ENCODE data around the gene LRRC28. TPM values are rescaled to one million over a fixed set of nuclear protein-coding genes. Genes with fewer than 3 reads are reported as not detected.

Gene LRRC28
- polyA plus RNA-seq, 5 donors: 21.5 to 34.8 (median 23.8) TPM

DNA sequence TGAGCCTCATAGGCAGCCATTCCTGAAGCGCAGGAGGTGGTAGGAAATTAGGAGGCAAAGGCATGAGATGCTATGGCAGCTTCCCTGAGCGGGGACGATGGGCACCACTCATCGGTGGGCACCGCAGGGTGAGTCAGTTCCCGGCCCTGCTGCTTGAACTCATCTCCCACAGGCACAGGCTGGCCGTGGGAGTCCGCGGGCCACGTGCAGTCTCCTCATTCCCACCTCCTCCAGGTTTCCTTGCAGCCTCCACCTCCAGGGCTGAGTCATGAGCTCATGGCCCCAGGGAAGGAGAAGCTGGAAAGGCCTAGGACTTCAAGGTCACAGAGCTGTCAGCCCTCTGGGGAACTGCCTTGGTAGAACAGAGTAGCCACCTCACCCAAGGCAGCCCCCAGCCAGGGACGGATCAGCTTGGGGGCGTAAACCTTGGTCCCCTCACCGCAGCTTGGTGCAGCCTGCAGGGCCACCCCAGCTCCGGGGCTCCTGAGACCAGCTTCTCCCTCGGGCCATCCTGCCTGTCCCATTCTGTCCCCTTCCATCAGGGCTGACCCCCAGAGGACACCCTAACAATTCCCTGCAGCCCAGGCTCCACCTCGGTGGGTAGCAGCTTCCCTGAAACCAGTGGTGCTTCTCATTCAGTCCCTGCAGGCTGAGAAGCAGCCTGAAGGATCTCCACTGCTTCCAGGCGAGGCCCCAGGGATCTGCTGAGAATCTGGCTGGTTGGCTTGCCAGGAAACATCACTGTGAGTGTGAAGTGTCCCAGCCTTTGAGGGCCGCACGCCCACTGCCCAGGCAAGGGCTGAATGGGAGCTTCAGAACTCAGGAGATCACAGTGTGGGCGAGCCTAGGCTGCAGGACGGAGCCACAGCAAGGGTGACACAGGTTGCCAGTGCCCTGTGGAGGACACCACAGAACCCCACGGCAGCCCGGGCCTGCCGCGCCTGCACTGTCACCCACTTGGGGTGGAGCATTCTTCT, 163.8 kb downstream of the LRRC28 start:
- DNase-seq: no peak

DNA sequence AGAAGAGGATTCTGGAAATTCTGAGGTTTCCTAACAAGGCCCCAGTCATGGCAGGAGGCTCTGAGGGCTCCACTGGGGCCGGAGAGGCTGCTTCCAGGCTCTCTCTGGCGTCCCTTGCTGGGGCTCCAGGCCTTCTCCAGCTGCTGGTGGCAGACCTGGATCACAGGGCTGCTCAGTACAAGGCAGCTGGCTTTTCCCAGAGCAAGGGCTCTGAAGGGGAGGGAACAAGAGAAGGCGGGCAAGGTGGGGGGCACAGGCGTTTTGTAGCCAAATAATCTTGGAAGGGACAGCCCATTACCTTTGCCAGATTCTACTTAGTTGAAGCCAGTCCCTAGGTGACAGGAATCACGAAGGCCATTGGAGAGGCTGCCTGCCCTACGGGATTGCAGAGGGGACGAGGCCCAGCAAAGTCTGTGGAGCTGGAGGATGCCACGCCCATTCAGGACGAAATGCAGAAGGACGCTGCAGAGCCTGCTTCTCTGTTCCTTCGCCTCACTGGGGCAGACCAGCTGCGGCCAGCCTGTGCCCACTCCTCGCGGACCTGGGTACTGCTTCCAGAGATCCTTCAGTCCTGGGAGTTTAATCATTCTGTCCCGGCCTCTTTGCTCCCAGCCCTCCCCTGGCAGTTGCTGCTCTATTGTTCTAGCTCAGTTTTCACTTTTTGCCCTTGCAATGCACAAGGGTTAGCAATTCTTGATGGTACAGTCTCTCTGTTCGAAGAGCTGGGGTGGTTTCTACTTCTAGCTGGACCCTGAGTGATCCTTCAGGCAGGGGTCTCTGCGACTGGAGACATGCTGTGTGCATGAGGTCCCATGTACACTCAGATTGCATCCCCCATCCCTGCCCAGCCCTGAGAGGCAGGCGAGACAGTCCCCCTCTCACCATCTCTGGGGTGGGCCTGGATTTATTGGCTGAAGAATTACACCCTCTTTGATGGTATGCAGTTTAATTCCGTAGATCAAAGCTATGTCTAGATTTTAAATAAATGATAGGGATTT, 165.2 kb downstream of the LRRC28 start:
- DNase-seq: no peak

DNA sequence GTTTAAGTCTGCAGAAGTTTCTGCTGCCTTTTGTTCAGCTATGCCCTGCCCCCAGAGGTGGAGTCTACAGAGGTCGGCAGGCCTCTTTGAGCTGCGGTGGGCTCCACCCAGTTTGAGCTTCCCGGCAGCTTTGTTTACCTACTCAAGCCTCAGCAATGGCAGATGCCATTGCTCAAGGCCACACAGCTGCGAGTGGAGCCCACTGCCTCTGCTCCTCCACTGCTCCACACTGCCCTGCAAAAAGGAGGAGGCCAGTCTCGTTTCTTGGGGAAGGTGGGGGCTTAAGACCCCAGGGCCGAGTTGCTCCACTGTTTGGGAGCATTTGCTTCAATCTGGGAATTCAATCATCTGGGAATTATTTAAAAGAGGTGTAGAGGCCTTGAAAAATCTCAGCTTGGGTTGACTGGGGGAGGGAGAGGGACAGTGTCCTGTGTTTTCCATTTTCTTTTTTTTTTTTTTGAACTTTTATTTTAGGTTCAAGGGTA, 169.9 kb downstream of the LRRC28 start:
- no peak for DNase-seq

GRCh38 chr15:99421758-99422157, 170.5 kb downstream of the LRRC28 start:
- DNase-seq: no peak

DNA sequence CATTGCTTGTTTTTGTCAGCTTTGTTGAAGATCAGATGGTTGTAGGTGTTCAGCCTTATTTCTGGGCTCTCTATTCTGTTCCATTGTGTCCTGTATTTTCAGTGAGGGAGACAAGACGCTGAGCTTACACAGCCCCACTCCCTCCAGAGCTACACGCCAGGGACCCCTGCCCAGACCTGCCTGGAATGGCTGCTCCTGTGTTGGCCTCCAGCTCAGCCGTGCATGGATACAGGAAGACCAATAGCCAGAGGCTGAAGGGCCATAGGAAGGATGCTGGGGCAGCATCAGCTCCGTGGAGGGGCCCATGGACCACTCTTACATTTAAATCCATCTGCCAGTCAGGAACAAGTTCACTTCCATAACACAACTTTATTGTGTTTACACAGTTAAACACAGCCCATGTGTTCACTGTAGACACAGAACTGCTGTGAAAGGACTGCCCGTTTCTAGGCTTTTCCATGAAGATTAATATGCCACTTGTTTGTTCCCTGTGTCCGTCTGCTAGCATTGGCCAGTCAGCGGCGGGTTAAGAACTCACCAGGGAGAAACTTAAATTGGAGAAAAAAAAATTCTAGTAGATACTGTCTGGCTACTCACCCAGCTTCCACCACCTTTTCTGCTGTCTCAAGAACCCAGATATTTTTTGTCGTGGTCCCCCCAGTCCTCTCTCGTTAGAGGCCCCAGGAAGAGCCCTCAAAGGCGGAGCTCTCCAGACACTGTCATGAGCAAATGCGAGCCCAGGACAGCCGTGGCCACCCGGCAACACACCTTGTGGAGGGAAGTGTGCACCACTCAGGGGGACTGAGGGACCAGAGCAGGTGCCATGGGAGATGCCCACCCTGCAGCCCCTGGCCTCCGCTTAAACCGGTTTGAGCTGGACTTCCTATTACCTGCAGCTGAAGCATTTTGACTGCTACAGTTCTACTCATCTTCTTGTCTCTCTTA, 172.2 kb downstream of the LRRC28 start:
- DNase-seq: no peak

- DNase-seq: no peak
Measured at GRCh38 chr15:99424131-99424571, 172.9 kb downstream of the LRRC28 start.

DNA sequence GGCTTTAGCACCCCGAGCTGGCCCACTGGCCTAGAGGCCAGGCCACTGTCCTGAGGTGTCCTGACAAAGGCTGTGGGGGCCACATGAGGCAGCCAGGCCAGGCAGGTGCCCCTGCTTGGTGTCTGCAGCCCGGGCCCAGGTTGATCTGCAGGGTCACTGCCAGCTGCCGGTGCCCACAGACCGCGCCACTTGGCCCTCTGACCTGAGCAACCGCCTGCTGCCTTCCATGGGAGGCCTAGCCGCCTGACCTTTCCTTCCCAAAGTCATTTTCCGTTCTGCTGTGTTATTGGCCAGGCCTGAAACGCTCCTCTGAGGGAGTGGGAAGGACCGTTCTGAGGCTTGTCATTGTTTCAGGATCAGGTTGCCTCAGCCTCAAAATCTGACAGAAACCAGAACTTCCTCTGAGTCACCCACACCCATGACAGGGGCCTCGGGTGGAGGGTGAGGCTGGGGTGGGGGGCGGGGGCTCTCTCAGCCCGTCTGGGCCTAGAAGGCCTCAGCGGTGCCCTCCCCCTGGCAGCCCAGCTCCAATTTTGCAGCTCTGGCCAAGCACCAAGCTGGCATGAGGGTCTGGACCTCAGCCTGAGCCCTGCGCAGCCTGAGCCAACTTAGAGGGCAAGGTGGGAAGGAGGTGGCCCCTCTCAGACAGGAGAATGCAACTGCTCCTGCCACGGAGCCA, 173.8 kb downstream of the LRRC28 start:
- no peak for DNase-seq

DNA sequence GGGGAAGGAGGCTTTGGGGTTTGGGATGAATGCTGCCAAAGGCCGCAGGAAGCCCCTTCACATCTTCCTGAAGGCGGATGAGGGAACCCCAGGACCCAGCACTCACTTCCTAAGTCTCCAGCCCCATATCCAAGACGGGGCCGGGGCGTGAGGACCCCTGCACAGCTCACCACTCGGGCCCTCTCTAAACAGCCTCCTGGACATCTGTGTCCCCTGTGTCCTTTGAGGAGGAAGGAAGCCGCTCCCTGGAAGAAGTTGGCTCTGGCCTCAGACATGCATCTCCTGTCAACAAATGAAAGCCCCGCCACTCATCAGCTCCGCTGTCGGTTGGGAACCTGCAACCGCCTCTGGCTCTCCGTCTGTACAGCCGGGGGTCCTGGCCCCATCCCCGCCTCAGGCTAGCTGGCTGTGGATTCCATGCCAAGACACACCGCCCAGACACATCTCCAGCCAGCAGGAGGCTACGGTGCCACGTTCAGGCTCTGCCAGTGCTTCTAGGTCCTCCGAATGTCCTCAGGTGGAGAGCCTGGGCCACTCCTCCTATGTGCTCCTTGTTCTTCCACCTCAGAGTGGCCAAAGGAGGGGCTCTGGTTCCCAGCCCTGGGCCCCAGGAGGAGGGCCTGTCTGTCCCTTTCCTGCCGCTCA, 174.5 kb downstream of the LRRC28 start:
- DNase-seq: no peak

- DNase-seq: no peak
Measured at GRCh38 chr15:99426431-99427105, 175.3 kb downstream of the LRRC28 start.

GRCh38 chr15:99427210-99427609, 175.9 kb downstream of the LRRC28 start:
- no peak for DNase-seq

GRCh38 chr15:99427668-99428361, 176.5 kb downstream of the LRRC28 start:
- DNase-seq: no peak

GRCh38 chr15:99429681-99430081, 178.4 kb downstream of the LRRC28 start:
- no peak for DNase-seq

GRCh38 chr15:99430881-99431401, 179.7 kb downstream of the LRRC28 start:
- DNase-seq: no peak

- no peak for DNase-seq
Measured at GRCh38 chr15:99431661-99432091, 180.4 kb downstream of the LRRC28 start.

GRCh38 chr15:99432271-99433025, 181.2 kb downstream of the LRRC28 start:
- DNase-seq: no peak

GRCh38 chr15:99433026-99433756, 181.9 kb downstream of the LRRC28 start:
- DNase-seq: no peak
